GM12878 (cell line): ENCODE results near the gene SRSF8. TPM values are rescaled to one million over a fixed set of nuclear protein-coding genes. Genes with fewer than 3 reads are reported as not detected.

Source experiments
- ATAC-seq: fragments of 200-7000 bp; cut with Tn5 transposase; 3 replicates; pipeline ENCODE4 v1.9.1; 2020; ENCODE audit warnings: mild to moderate bottlenecking, moderate library complexity
- BruUV-seq: library from RNA; stranded (reverse); fragments of 400-500 nt; replicated peaks from 2 replicates; lab custom pipeline; 2021; lab: Mats Ljungman, UMichigan
- CTCF ChIA-PET: fragments of 300-600 bp; sonication (Branson Sonifier 250); formaldehyde crosslinking; extraction: SDS; loops from one replicate; lab custom pipeline; 2021; ENCODE audit warnings: inconsistent platforms; lab: Yijun Ruan, JAX
- POLR2A ChIA-PET: fragments of 350-600 bp; formaldehyde crosslinking; extraction: SDS; loops from one replicate; lab custom pipeline; 2021; ENCODE audit warnings: inconsistent platforms; lab: Charles Lee
- RAD21 ChIA-PET: fragments of 300-600 bp; sonication (Branson Sonifier 250); formaldehyde crosslinking; loops from one replicate; lab custom pipeline; 2023; ENCODE audit warnings: antibody characterized with exemption; ENCODE audit not compliant: unreplicated experiment; lab: Charles Lee
- SMC1A ChIA-PET: fragments of 300-600 bp; sonication (Branson Sonifier 250); formaldehyde crosslinking; loops from one replicate; lab custom pipeline; 2023; ENCODE audit not compliant: unreplicated experiment, uncharacterized antibody; lab: Charles Lee
- DNase-seq: peaks from one replicate; pipeline ENCODE4 v3.0.0-alpha.2; 2011; ENCODE audit warnings: low read depth, low spot score
- FAIRE-seq: peaks from 3 replicates; lab custom pipeline; 2011; peaks lifted over from hg19 to GRCh38; lab: Jason Lieb, UNC
- H2AFZ ChIP-seq: 2 replicates; pipeline ENCODE4 v1.6.0; 2011; ENCODE audit warnings: low read depth, low read length, control low read depth; ENCODE audit not compliant: control insufficient read depth
- H3K27ac ChIP-seq: 2 replicates; pipeline ENCODE4 v1.5.1; 2011; ENCODE audit warnings: control low read depth; ENCODE audit not compliant: control insufficient read depth, insufficient read depth
- H3K27me3 ChIP-seq, 2 experiments: replicated peaks in 1 of 2; 2 replicates each; pipeline versions ENCODE4 v1.6.0 to v1.6.1; 2011; ENCODE audit warnings: low read length in 1 of 2; ENCODE audit not compliant: control insufficient read depth in 2 of 2, insufficient read depth in 2 of 2
- H3K36me3 ChIP-seq, 2 experiments: 2 replicates each; pipeline ENCODE4 v1.5.1; 2011; ENCODE audit warnings: low read length in 1 of 2; ENCODE audit not compliant: control insufficient read depth in 2 of 2, insufficient read depth in 2 of 2
- H3K4me1 ChIP-seq: 2 replicates; pipeline ENCODE4 v1.6.1; 2011; ENCODE audit warnings: mild to moderate bottlenecking, low read length, moderate library complexity, mixed read lengths; ENCODE audit not compliant: control insufficient read depth, insufficient read depth
- H3K4me2 ChIP-seq: 2 replicates; pipeline ENCODE4 v1.6.0; 2011; ENCODE audit warnings: control low read depth; ENCODE audit not compliant: control insufficient read depth, insufficient read depth
- H3K4me3 ChIP-seq: fragments of 200-600 bp; sonication (generic); 2 replicates; pipeline ENCODE4 v1.5.1; 2016
- H3K79me2 ChIP-seq: 2 replicates; pipeline ENCODE4 v1.6.0; 2011; ENCODE audit warnings: low read length; ENCODE audit not compliant: control insufficient read depth, insufficient read depth
- H3K9ac ChIP-seq: 2 replicates; pipeline ENCODE4 v1.8.0; 2011; ENCODE audit warnings: low read length, control low read depth, mixed read lengths; ENCODE audit not compliant: control insufficient read depth, insufficient read depth
- H3K9me3 ChIP-seq: replicated peaks from 3 replicates; pipeline ENCODE4 v1.5.1; 2011; ENCODE audit warnings: mild to moderate bottlenecking, low read length; ENCODE audit not compliant: control insufficient read depth, insufficient read depth
- H4K20me1 ChIP-seq: 2 replicates; pipeline ENCODE4 v1.6.0; 2011; ENCODE audit not compliant: control insufficient read depth, insufficient read depth
- CTCF ChIP-seq, 3 experiments: IDR thresholded peaks in 2 of 3; conservative IDR thresholded peaks in 1 of 3; 2 replicates each; pipeline ENCODE4 v1.5.1; 2011; ENCODE audit warnings: low read depth in 3 of 3, low read length in 3 of 3, mild to moderate bottlenecking in 3 of 3, control low read depth in 2 of 3, moderate library complexity in 2 of 3, inconsistent platforms in 1 of 3, mixed read lengths in 1 of 3; ENCODE audit not compliant: control insufficient read depth in 2 of 3, insufficient read depth in 1 of 3; ENCODE audit errors: extremely low read depth in 1 of 3
- KAT2A ChIP-seq: conservative IDR thresholded peaks from 2 replicates; pipeline ENCODE4 v1.6.1; 2011; ENCODE audit warnings: low read depth, low read length; ENCODE audit not compliant: control insufficient read depth
- MEF2A ChIP-seq: IDR thresholded peaks from 2 replicates; pipeline ENCODE4 v1.6.1; 2011; ENCODE audit warnings: low read depth, mild to moderate bottlenecking, low read length, moderate library complexity; ENCODE audit not compliant: insufficient read depth
- NR2C1 ChIP-seq: fragments of 450-650 bp; IDR thresholded peaks from 2 replicates; pipeline ENCODE4 v1.6.1; 2017; ENCODE audit warnings: antibody characterized with exemption, mild to moderate bottlenecking, moderate library complexity
- PAX5 ChIP-seq: IDR thresholded peaks from 2 replicates; pipeline ENCODE4 v1.6.1; 2011; ENCODE audit warnings: low read depth, low read length, borderline replicate concordance
- SIX5 ChIP-seq: IDR thresholded peaks from 2 replicates; pipeline ENCODE4 v1.6.1; 2011; ENCODE audit warnings: mild to moderate bottlenecking, low read depth, low read length, moderate library complexity; ENCODE audit not compliant: severe bottlenecking
- YBX1 ChIP-seq: fragments of 450-650 bp; IDR thresholded peaks from 2 replicates; pipeline ENCODE4 v1.6.1; 2016; ENCODE audit warnings: antibody characterized with exemption
- ZNF24 ChIP-seq: fragments of 450-650 bp; IDR thresholded peaks from 2 replicates; pipeline ENCODE4 v1.6.1; 2017; ENCODE audit warnings: antibody characterized with exemption, mild to moderate bottlenecking
- WGBS: methylation state at CpG from one replicate; pipeline ENCODE4 v1.1.6; 2016; ENCODE audit warnings: low lambda C conversion rate; ENCODE audit not compliant: insufficient replicate concordance, insufficient coverage; ENCODE audit errors: missing lambda C conversion rate; 5-methylcytosine and 5-hydroxymethylcytosine counted together
- in situ Hi-C: fragments of 300-500 bp; cut with MboI; formaldehyde crosslinking; loops from 9 replicates; pipeline ENCODE4 v1.14.3; 2018; ENCODE audit warnings: mixed read lengths
- intact Hi-C: fragments of 100-400 bp; cut with micrococcal nuclease; formaldehyde crosslinking; loops from one replicate; pipeline ENCODE4 v1.14.2; 2022; ENCODE audit not compliant: unreplicated experiment
- polyA plus RNA-seq, 11 experiments: library from polyadenylated mRNA; depleted of rRNA in 4 of 11; unstranded in 6 of 11; stranded (reverse) in 5 of 11; fragments of >200 nt; fragmentation: Nextera tagmentation in 4 of 11; fragmentation: Illumina TruSeq in 1 of 11; extraction: Ambion mirVana in 4 of 11; extraction: Trizol in 1 of 11; gene quantifications; 1 replicate in 1 of 11; 2 replicates in 10 of 11; pipeline versions ENCODE4 v1.2.1 to v1.2.3, GENCODE V29; 2011 to 2016; ENCODE audit warnings: inconsistent platforms in 2 of 11, missing spikeins in 2 of 11, low read depth in 1 of 11
- total RNA-seq, 4 experiments: library from RNA; depleted of rRNA in 3 of 4; stranded (reverse); fragments of >200 nt in 3 of 4; fragmentation: Illumina TruSeq in 1 of 4; extraction: Trizol in 1 of 4; gene quantifications; 2 replicates each; pipeline versions ENCODE4 v1.2.1 to v1.2.3, GENCODE V29; 2013 to 2021

Gene SRSF8
- total and polyA plus RNA-seq, 10 of the 15 experiments (the other 5 are each of a cell fraction or from before 2014, with no cell fraction given): 14.2 to 43.1 (median 27.1) TPM

GRCh38 chr11:95042906-95043305, 23.8 kb upstream of the SRSF8 start:
- whole genome bisulfite sequencing: 50% methylated on average over 3 of the region's 3 CpGs
- no peak overlapping the region for H3K27ac ChIP-seq
- H4K20me1 ChIP-seq: no peaks in the 10 kb centered on the region
- H3K4me3 ChIP-seq: no peak overlapping the region
- H3K79me2 ChIP-seq: no peaks in the 10 kb centered on the region
- ChIA-PET RAD21 (no interaction called here), POLR2A (no interaction called here), SMC1A (no interaction called here), CTCF (no interaction called here)
- no peaks in the 10 kb centered on the region for H3K9me3 ChIP-seq
- no peaks in the 10 kb centered on the region for H3K4me1 ChIP-seq
- DNase-seq (no peak), ATAC-seq (no peak), FAIRE-seq (no peak)
- no peaks in the 10 kb centered on the region for H3K36me3 ChIP-seq
- H2AFZ ChIP-seq: no peak overlapping the region
- peaks cover 0 to 3% of the 10 kb centered on the region in 2 experiments; a peak in 3 of 4 replicates for H3K27me3 ChIP-seq
- no peak overlapping the region for H3K9ac ChIP-seq
- no peak for TF ChIP-seq ZNF24
- TF ChIP-seq SIX5: no peak
- TF ChIP-seq KAT2A: no peak
- TF ChIP-seq YBX1: no peak
- TF ChIP-seq PAX5: no peak
- TF ChIP-seq NR2C1: no peak
- TF ChIP-seq MEF2A: no peak
- TF ChIP-seq CTCF (IDR thresholded peaks at IDR 0.05 in 2 of 3, conservative IDR thresholded peaks at IDR 0.05 in 1 of 3; ENCODE audit: control insufficient read depth in 2 of 3, extremely low read depth in 1 of 3, insufficient read depth in 1 of 3, low read depth in 3 of 3, low read length in 3 of 3): no peak
- intact Hi-C loops: no loop called here
- no TSS peak for BruUV-seq
- in situ Hi-C loops: no loop called here
- H3K4me2 ChIP-seq: no peak overlapping the region
